Frontal cortex (tissue), 1 donor: Measurements from ENCODE around the gene TMEM178B. TPM values are rescaled to one million over a fixed set of nuclear protein-coding genes. Genes with fewer than 3 reads are reported as not detected.

ENCODE experiments used
- small RNA-seq: library from RNA; depleted of rRNA; stranded (forward); fragments of <200 nt; gene quantifications from one replicate; pipeline ENCODE3, GENCODE V24; 2014
- total RNA-seq: library from RNA; depleted of rRNA; stranded (reverse); fragments of >200 nt; gene quantifications from one replicate; pipeline ENCODE4 v1.2.3, GENCODE V29; 2014

Gene TMEM178B
- total RNA-seq, 1 donor from 2014 or later = 53.0 TPM

Small RNAs within 50 kb of the gene (small RNA-seq; reads per million reads assigned to genes)
- gene AC006362.1 (not detected), gene RNU4-74P (not detected)

Other genes with a start within 250 kb of the TMEM178B start
- gene BRAF, start 149.1 kb upstream of the TMEM178B start, total RNA-seq = 95.4 TPM
- gene MRPS33, start 59.1 kb upstream of the TMEM178B start, total RNA-seq = 21.6 TPM